GM23248 (cell line): ENCODE measurements around the gene HMCN1.

Source experiments
- EZH2 ChIP-seq: fragments of 200-600 bp; sonication (generic); IDR thresholded peaks from 2 replicates; pipeline ENCODE4 v1.6.1; 2018; ENCODE audit warnings: antibody characterized with exemption, mild to moderate bottlenecking; ENCODE audit not compliant: insufficient read depth, poor library complexity, severe bottlenecking
- EZH2phosphoT487 ChIP-seq: fragments of 200-600 bp; sonication (generic); IDR thresholded peaks from 2 replicates; pipeline ENCODE4 v1.6.1; 2018; ENCODE audit warnings: antibody characterized with exemption, moderate library complexity, mild to moderate bottlenecking, low read depth; ENCODE audit not compliant: insufficient read depth

- TF ChIP-seq EZH2 (no peak), EZH2phosphoT487 (no peak)
These were observed 479.0 kb downstream of the HMCN1 start for GRCh38 chr1:186213225-186213607.
